OCI-LY3 (cell line): ENCODE results near the gene AP2A2.

Source experiments
- H2AFZ ChIP-seq: fragments of 200-600, 300-600 bp; shearing (Covaris generic); 2 replicates; pipeline ENCODE4 v1.6.0; 2014; ENCODE audit warnings: antibody characterized with exemption, low read depth, low read length
- H3K27ac ChIP-seq: fragments of 200-600, 300-600 bp; sonication (generic); 2 replicates; pipeline ENCODE4 v1.5.1; 2014; ENCODE audit warnings: mild to moderate bottlenecking, low read length, moderate library complexity, mixed read lengths
- H3K27me3 ChIP-seq: fragments of 200-600, 300-600 bp; sonication (generic); 2 replicates; pipeline ENCODE4 v1.6.1; 2014; ENCODE audit warnings: low read depth, low read length, mixed read lengths
- H3K36me3 ChIP-seq: fragments of 200-600, 300-600 bp; sonication (generic); replicated peaks from 2 replicates; pipeline ENCODE3; 2014; ENCODE audit warnings: low read depth, low read length, mixed read lengths
- H3K4me1 ChIP-seq: fragments of 300-600, 200-600 bp; sonication (generic); 2 replicates; pipeline ENCODE4 v1.6.1; 2014; ENCODE audit warnings: low read length, mixed read lengths
- H3K4me2 ChIP-seq: fragments of 200-600, 300-600 bp; sonication (generic); 2 replicates; pipeline ENCODE4 v1.6.1; 2014; ENCODE audit warnings: low read length, mixed read lengths
- H3K4me3 ChIP-seq: fragments of 300-600, 200-600 bp; sonication (generic); 2 replicates; pipeline ENCODE4 v1.5.1; 2014; ENCODE audit warnings: antibody characterized with exemption, mild to moderate bottlenecking, low read length, moderate library complexity
- H3K79me2 ChIP-seq: fragments of 300-600, 200-600 bp; shearing (Covaris generic); 2 replicates; pipeline ENCODE4 v1.6.1; 2014; ENCODE audit warnings: mild to moderate bottlenecking, low read length, mixed read lengths
- H3K9ac ChIP-seq: fragments of 300-600, 200-600 bp; shearing (Covaris generic); 2 replicates; pipeline ENCODE4 v1.6.0; 2014; ENCODE audit warnings: mild to moderate bottlenecking, low read length, moderate library complexity
- H3K9me3 ChIP-seq: fragments of 200-600, 300-600 bp; shearing (Covaris generic); 2 replicates; pipeline ENCODE4 v1.6.1; 2014; ENCODE audit warnings: low read length, mixed read lengths; ENCODE audit not compliant: insufficient read depth
- H4K20me1 ChIP-seq: fragments of 200-600, 300-600 bp; sonication (generic); 2 replicates; pipeline ENCODE4 v1.6.1; 2016; ENCODE audit warnings: low read length, mixed read lengths; ENCODE audit not compliant: insufficient read depth
- CTCF ChIP-seq: fragments of 200-600, 300-600 bp; sonication (generic); IDR thresholded peaks from 2 replicates; pipeline ENCODE4 v1.5.1; 2014; ENCODE audit warnings: antibody characterized with exemption, low read length, low read depth
- EZH2phosphoT487 ChIP-seq: fragments of 200-600 bp; shearing (Covaris generic); IDR thresholded peaks from 2 replicates; pipeline ENCODE4 v1.6.1; 2018; ENCODE audit warnings: antibody characterized with exemption, mixed run types, low read depth

Gene AP2A2

GRCh38 chr11:1029051-1029450 is 103.4 kb downstream of the AP2A2 start:
- Histone ChIP-seq H3K4me1 (no peaks in the 10 kb centered on the region), H3K27me3 (no peaks in the 10 kb centered on the region), H3K79me2 (no peaks in the 10 kb centered on the region), H2AFZ (no peak overlapping the region), H4K20me1 (no peaks in the 10 kb centered on the region), H3K4me3 (no peak overlapping the region), H3K27ac (no peak overlapping the region), H3K9me3 (no peaks in the 10 kb centered on the region), H3K36me3 (no peaks in the 10 kb centered on the region), H3K4me2 (no peak overlapping the region), H3K9ac (no peak overlapping the region)
- TF ChIP-seq CTCF: no peak
- TF ChIP-seq EZH2phosphoT487: no peak

- Histone ChIP-seq H2AFZ (no peak overlapping the region), H3K79me2 (no peaks in the 10 kb centered on the region), H3K36me3 (no peaks in the 10 kb centered on the region), H3K4me1 (no peaks in the 10 kb centered on the region), H3K27me3 (no peaks in the 10 kb centered on the region), H3K4me3 (no peak overlapping the region), H3K9ac (no peak overlapping the region), H3K27ac (no peak overlapping the region), H4K20me1 (no peaks in the 10 kb centered on the region), H3K4me2 (no peak overlapping the region), H3K9me3 (no peaks in the 10 kb centered on the region)
- TF ChIP-seq EZH2phosphoT487 (no peak), CTCF (no peak)
Observed at GRCh38 chr11:1029654-1030053, 104.0 kb downstream of the AP2A2 start.

GRCh38 chr11:1030086-1030485 is 104.4 kb downstream of the AP2A2 start:
- H4K20me1 ChIP-seq: no peaks in the 10 kb centered on the region
- no peak overlapping the region for H2AFZ ChIP-seq
- H3K4me1 ChIP-seq: no peaks in the 10 kb centered on the region
- no peaks in the 10 kb centered on the region for H3K36me3 ChIP-seq
- H3K27ac ChIP-seq: no peak overlapping the region
- no peaks in the 10 kb centered on the region for H3K9me3 ChIP-seq
- H3K27me3 ChIP-seq: no peaks in the 10 kb centered on the region
- H3K4me3 ChIP-seq: no peak overlapping the region
- no peaks in the 10 kb centered on the region for H3K79me2 ChIP-seq
- no peak overlapping the region for H3K4me2 ChIP-seq
- H3K9ac ChIP-seq: no peak overlapping the region
- no peak for TF ChIP-seq EZH2phosphoT487
- no peak for TF ChIP-seq CTCF

- no peak for TF ChIP-seq CTCF
- Histone ChIP-seq H2AFZ (no peak overlapping the region), H3K4me3 (no peak overlapping the region), H3K27me3 (no peaks in the 10 kb centered on the region), H3K9me3 (no peaks in the 10 kb centered on the region), H3K4me1 (no peaks in the 10 kb centered on the region), H3K36me3 (no peaks in the 10 kb centered on the region), H4K20me1 (no peaks in the 10 kb centered on the region), H3K4me2 (no peak overlapping the region), H3K9ac (no peak overlapping the region), H3K79me2 (no peaks in the 10 kb centered on the region), H3K27ac (no peak overlapping the region)
Observed at GRCh38 chr11:1030556-1030955, 104.9 kb downstream of the AP2A2 start.
